Measurements from ENCODE around the gene RABGGTA. TPM values are rescaled to one million over a fixed set of nuclear protein-coding genes. Genes with fewer than 3 reads are reported as not detected.

The RABGGTA gene
- polyA plus RNA-seq, 2 of the 4 experiments (the other 2 are of a cell fraction) = 18.6 to 21.9 TPM

GRCh38 chr14:24253936-24254335 is 17.5 kb downstream of the RABGGTA start:
- Histone ChIP-seq H3K4me1 (peaks cover 5% of the 10 kb centered on the region; the same call in 2 of the 3 replicates), H3K4me2 (no peak overlapping the region), H3K4me3 (no peak overlapping the region), H3K9me3 (no peaks in the 10 kb centered on the region), H3K27ac (no peak overlapping the region)
- ChIA-PET CTCF (interaction anchor here (1.4 to 21.7 kb wide), 4 partner anchors 8 to 48 kb away, joined by 4 to 601 read pairs (median 40); partner anchors contain the start of genes CIDEB, DHRS1, LTB4R and LTB4R2), POLR2A (no interaction called here)
- 74% methylated on average over 7 of the region's 7 CpGs for WGBS (ENCODE audit: missing lambda C conversion rate)
- ATAC-seq = no peak
- no peak for FAIRE-seq
- DNase-seq (ENCODE audit: low read depth in 1 of 2, low spot score in 1 of 2) = no peak
- TF ChIP-seq MAFK (IDR thresholded peaks at IDR 0.05; ENCODE audit: partially characterized antibody) (no peak), RARB (CRISPR knock-in tag; IDR thresholded peaks at IDR 0.05) (no peak), CBX8 (IDR thresholded peaks at IDR 0.05) (no peak), ZC3H11A (IDR thresholded peaks at IDR 0.05) (no peak), JUN (IDR thresholded peaks at IDR 0.05) (no peak), FOXS1 (CRISPR knock-in tag; IDR thresholded peaks at IDR 0.05) (no peak), SMC3 (IDR thresholded peaks at IDR 0.05) (no peak), EHF (CRISPR knock-in tag; IDR thresholded peaks at IDR 0.05) (no peak)

- no peak overlapping the region for H3K4me2 ChIP-seq
- FAIRE-seq (no peak), ATAC-seq (no peak), DNase-seq (ENCODE audit: low read depth in 1 of 2, low spot score in 1 of 2) (no peak)
- no peaks in the 10 kb centered on the region for H3K9me3 ChIP-seq
- ChIA-PET POLR2A (interaction anchor here (2.1 kb wide), 2 partner anchors 10 to 19 kb away, joined by 9 to 11 read pairs; partner anchors contain the start of genes RABGGTA and TINF2), CTCF (interaction anchor here (0.6 to 21.7 kb wide), 8 partner anchors 10 to 81 kb away, joined by 3 to 601 read pairs (median 4); partner anchors contain the start of genes CIDEB, DHRS1, LTB4R and LTB4R2)
- H3K4me3 ChIP-seq = no peak overlapping the region
- TF ChIP-seq PHF8 (IDR thresholded peaks at IDR 0.05; ENCODE audit: borderline replicate concordance, low read depth) (no peak), SREBF2 (IDR thresholded peaks at IDR 0.05) (no peak), NFE2L2 (conservative IDR thresholded peaks at IDR 0.05; ENCODE audit: low read length) (no peak), POLR2A (IDR thresholded peaks at IDR 0.05; ENCODE audit: low read length) (no peak), ZFP36 (IDR thresholded peaks at IDR 0.05; ENCODE audit: borderline replicate concordance, partially characterized antibody) (no peak), PBX3 (IDR thresholded peaks at IDR 0.05) (no peak), HOXA7 (CRISPR knock-in tag; IDR thresholded peaks at IDR 0.05) (no peak), ESRRA (IDR thresholded peaks at IDR 0.05; ENCODE audit: borderline replicate concordance, low read length) (no peak), JUNB (IDR thresholded peaks at IDR 0.05) (no peak), CHD2 (IDR thresholded peaks at IDR 0.05; ENCODE audit: low read length, partially characterized antibody) (no peak)
- no peak overlapping the region for H3K27ac ChIP-seq
- peaks cover 5% of the 10 kb centered on the region; the same call in 1 of the 3 replicates for H3K4me1 ChIP-seq
- 87% methylated on average over 9 of the region's 11 CpGs for WGBS (ENCODE audit: missing lambda C conversion rate)
These were observed 18.9 kb downstream of the RABGGTA start for GRCh38 chr14:24252289-24253124.

GRCh38 chr14:24251880-24252288 is 19.5 kb downstream of the RABGGTA start:
- WGBS (ENCODE audit: missing lambda C conversion rate) = 63% methylated on average over 1 of the region's 1 CpG
- FAIRE-seq (no peak), DNase-seq (ENCODE audit: low read depth in 1 of 2, low spot score in 1 of 2) (no peak), ATAC-seq (peak; percentile 47 to 64; a peak in 5 of 6 replicates)
- no peak overlapping the region for H3K27ac ChIP-seq
- ChIA-PET POLR2A (interaction anchor here (2.1 kb wide), 2 partner anchors 9 to 19 kb away, joined by 9 to 11 read pairs; partner anchors contain the start of genes RABGGTA and TINF2), CTCF (interaction anchor here (0.6 to 21.7 kb wide), 6 partner anchors 10 to 82 kb away, joined by 3 to 601 read pairs (median 3); partner anchors contain the start of genes CIDEB, DHRS1, LTB4R and LTB4R2)
- no peaks in the 10 kb centered on the region for H3K9me3 ChIP-seq
- no peak overlapping the region for H3K4me2 ChIP-seq
- H3K4me3 ChIP-seq = no peak overlapping the region
- TF ChIP-seq NPAS2 (CRISPR knock-in tag; IDR thresholded peaks at IDR 0.05; ENCODE audit: borderline replicate concordance) (no peak), PBX3 (IDR thresholded peaks at IDR 0.05) (no peak), SREBF2 (IDR thresholded peaks at IDR 0.05) (no peak), HOXB5 (CRISPR knock-in tag; IDR thresholded peaks at IDR 0.05) (no peak), MAFK (IDR thresholded peaks at IDR 0.05; ENCODE audit: partially characterized antibody) (no peak), KDM5A (IDR thresholded peaks at IDR 0.05) (no peak), CHD4 (IDR thresholded peaks at IDR 0.05; ENCODE audit: borderline replicate concordance) (no peak), CBX2 (IDR thresholded peaks at IDR 0.05; ENCODE audit: borderline replicate concordance, low read depth) (no peak), FOSL2 (IDR thresholded peaks at IDR 0.05) (no peak), FOSL2 (CRISPR knock-in tag; IDR thresholded peaks at IDR 0.05) (no peak), HES2 (IDR thresholded peaks at IDR 0.05) (no peak), HEYL (CRISPR knock-in tag; IDR thresholded peaks at IDR 0.05) (no peak)
- peaks cover 5% of the 10 kb centered on the region; the same call in 1 of the 3 replicates for H3K4me1 ChIP-seq
